ENCODE measurements around the gene MVK.

The MVK gene

DNA sequence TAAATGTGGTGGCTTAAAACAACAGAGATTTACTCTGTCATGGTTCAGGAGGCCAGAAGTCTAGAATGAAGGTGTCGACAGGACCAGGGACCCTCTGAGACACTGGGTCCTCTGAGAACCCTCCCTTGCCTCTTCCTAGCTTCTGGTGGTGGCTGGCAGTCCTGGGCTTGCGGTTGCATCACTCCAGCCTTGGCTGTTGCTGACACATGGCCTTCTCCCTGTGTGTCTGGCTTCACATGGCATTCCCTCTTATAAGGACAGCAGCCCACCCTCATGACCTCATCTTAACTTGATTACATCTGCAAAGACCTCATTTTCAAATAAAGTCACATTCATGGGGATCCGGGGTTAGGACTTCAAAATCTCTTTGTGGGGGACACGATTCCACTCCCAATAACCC is 36.9 kb downstream of the MVK start:
- no peak overlapping the region for H3K27ac Mint-ChIP-seq (ENCODE audit: low read depth)

DNA sequence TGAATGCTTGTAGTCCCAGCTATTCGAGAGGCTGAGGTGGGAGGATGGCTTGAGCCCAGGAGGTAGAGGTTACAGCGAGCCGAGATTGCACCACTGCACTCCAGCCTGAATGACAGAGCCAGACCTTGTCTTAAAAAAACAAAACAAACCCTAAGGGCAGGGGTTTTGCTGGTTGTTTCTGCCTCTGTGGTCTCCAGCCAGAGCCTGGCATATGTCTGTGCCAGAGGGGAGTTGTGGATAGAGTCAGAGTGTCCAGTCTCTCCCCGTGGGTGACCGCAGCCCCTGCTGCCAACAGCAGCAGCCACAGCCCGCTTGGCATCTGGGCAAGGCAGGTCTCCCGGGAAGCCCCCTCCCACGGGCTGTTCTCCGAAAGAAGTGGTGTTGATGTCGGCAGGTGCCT is 37.6 kb downstream of the MVK start:
- no peaks in the 10 kb centered on the region for H3K9me3 Mint-ChIP-seq
- H3K27me3 Mint-ChIP-seq = peaks cover 55% of the 10 kb centered on the region
- no peaks in the 10 kb centered on the region for H3K36me3 Mint-ChIP-seq (ENCODE audit: insufficient read depth)
- H3K4me1 Mint-ChIP-seq = no peaks in the 10 kb centered on the region
- ATAC-seq (replicated peaks; ENCODE audit: extremely low read depth, poor library complexity, severe bottlenecking) (no peak), DNase-seq (ENCODE audit: low spot score in 2 of 2) (no peak)
- H3K4me3 Mint-ChIP-seq = no peak overlapping the region
- no peak overlapping the region for H3K27ac Mint-ChIP-seq (ENCODE audit: low read depth)

More for the DNA sequence above, 36.9 kb downstream of the MVK start:
- Mint-ChIP-seq H3K4me1 (no peaks in the 10 kb centered on the region), H3K4me3 (no peak overlapping the region), H3K36me3 (ENCODE audit: insufficient read depth) (no peaks in the 10 kb centered on the region), H3K9me3 (no peaks in the 10 kb centered on the region), H3K27me3 (peaks cover 48% of the 10 kb centered on the region)
- ATAC-seq (replicated peaks; ENCODE audit: extremely low read depth, poor library complexity, severe bottlenecking) (no peak), DNase-seq (ENCODE audit: low spot score in 2 of 2) (no peak)

DNA sequence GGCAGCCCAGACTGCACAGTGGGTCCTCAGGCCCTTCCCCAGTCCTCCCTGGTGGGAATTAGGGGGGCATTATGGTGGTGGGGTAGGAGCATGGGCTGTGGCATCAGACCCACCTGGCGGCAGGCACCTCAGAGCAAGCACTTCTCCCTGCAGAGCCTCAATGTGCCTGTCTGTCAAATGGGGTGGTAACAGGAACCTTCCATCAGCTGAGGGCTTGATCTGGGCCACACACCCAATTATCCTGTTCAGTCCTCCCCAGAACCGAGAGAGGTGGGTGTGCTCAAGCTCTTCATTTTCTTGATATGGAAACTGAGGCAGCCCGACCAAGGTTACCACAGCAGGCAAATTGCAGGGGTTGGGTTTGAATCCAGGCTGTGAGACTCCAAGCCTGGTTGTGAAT is 38.4 kb downstream of the MVK start:
- H3K36me3 Mint-ChIP-seq (ENCODE audit: insufficient read depth) = no peaks in the 10 kb centered on the region
- H3K9me3 Mint-ChIP-seq = no peaks in the 10 kb centered on the region
- DNase-seq (ENCODE audit: low spot score in 2 of 2) (no peak), ATAC-seq (replicated peaks; ENCODE audit: extremely low read depth, poor library complexity, severe bottlenecking) (no peak)
- no peak overlapping the region for H3K4me3 Mint-ChIP-seq
- no peak overlapping the region for H3K27ac Mint-ChIP-seq (ENCODE audit: low read depth)
- no peaks in the 10 kb centered on the region for H3K4me1 Mint-ChIP-seq
- peaks cover 63% of the 10 kb centered on the region for H3K27me3 Mint-ChIP-seq

- no peak overlapping the region for H3K4me3 Mint-ChIP-seq
- no peaks in the 10 kb centered on the region for H3K36me3 Mint-ChIP-seq (ENCODE audit: insufficient read depth)
- ATAC-seq (replicated peaks; ENCODE audit: extremely low read depth, poor library complexity, severe bottlenecking) (no peak), DNase-seq (ENCODE audit: low spot score in 2 of 2) (no peak)
- H3K27ac Mint-ChIP-seq (ENCODE audit: low read depth) = no peak overlapping the region
- H3K4me1 Mint-ChIP-seq = no peaks in the 10 kb centered on the region
- peaks cover 64% of the 10 kb centered on the region for H3K27me3 Mint-ChIP-seq
- H3K9me3 Mint-ChIP-seq = no peaks in the 10 kb centered on the region
Observed at GRCh38 chr12:109612975-109613502, 39.4 kb downstream of the MVK start.

GRCh38 chr12:109613649-109614455 is 40.3 kb downstream of the MVK start:
- Mint-ChIP-seq H3K4me3 (no peak overlapping the region), H3K27ac (ENCODE audit: low read depth) (no peak overlapping the region), H3K36me3 (ENCODE audit: insufficient read depth) (no peaks in the 10 kb centered on the region), H3K27me3 (peaks cover 64% of the 10 kb centered on the region), H3K4me1 (no peaks in the 10 kb centered on the region), H3K9me3 (no peaks in the 10 kb centered on the region)
- DNase-seq (ENCODE audit: low spot score in 2 of 2) (no peak), ATAC-seq (replicated peaks; ENCODE audit: extremely low read depth, poor library complexity, severe bottlenecking) (no peak)

DNA sequence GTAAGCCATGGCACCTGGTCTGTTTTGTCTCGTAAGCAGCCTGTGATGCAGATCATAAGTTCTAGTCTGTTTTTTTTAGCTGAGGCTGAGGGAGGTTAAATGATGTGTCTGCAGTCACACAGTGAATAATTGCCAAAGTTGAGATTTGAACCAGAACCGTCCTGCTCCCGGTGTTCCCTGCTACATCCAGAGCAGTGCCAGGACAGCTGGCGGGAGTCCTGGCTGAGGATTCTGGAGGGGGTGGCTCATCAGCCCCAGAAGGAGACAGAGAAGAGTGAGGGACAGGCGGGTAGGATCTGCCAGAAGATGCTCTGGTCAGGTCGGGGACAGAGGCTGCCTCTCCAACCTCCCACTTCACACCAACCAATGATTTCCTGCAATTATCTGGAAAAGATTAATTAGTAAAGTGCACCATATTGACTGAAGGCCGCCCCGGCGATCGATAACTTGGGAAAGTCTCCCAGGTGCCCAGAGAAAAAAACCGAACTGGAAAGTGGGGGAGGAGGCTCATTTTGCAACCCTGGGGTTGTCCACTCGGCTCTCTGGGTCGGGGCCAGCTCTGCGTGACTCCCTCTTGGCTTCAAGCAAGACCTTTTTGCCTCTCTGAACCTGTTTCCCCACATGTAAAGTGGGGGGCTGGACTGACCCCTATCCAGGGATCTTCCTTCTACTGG is 42.1 kb downstream of the MVK start:
- Mint-ChIP-seq H3K9me3 (no peaks in the 10 kb centered on the region), H3K27ac (ENCODE audit: low read depth) (no peak overlapping the region), H3K4me1 (no peaks in the 10 kb centered on the region), H3K27me3 (peaks cover 62% of the 10 kb centered on the region), H3K36me3 (ENCODE audit: insufficient read depth) (no peaks in the 10 kb centered on the region), H3K4me3 (no peak overlapping the region)
- DNase-seq (ENCODE audit: low spot score in 2 of 2) = no peak
- no peak for ATAC-seq (replicated peaks; ENCODE audit: extremely low read depth, poor library complexity, severe bottlenecking)

DNA sequence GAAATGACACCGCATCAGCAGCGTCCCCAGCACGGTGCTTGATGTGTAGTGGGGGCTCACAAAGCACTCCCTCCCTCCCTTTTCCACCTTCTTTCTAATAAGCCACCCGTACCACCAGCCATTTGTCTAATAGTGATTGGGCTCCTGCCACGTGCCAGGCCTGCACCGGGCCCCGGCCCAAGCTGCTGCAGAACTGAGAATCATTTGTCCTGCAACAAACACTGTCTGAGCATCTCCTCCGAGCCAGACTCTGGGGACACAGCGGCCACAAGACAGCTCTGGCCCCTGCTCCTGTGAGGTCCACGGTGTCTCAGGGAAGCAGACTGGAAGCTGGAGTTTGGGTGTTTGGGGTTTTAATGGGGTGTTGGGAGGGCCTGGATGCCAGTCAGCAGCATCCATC is 43.9 kb downstream of the MVK start:
- H3K27me3 Mint-ChIP-seq = peaks cover 55% of the 10 kb centered on the region

DNA sequence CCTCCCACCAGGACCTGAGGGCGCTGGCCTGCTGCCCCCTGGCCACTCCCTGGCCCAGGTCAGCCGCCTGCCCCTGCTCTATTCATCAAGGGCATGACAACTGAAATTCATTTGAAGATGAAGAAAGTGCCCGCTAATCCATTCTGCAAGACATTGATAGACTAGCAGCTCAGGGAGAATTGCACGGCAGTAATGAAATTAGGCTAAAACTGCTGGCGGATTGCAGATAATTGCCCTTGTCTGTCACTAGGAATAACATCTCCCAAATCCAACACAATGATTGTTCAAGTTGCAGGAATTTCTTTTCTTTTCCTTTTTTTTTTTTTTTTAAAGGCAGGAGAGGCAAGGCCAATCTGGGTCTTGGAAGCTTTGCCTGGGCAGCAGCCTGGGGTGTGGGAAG is 44.5 kb downstream of the MVK start:
- Mint-ChIP-seq H3K9me3 (no peaks in the 10 kb centered on the region), H3K36me3 (ENCODE audit: insufficient read depth) (no peaks in the 10 kb centered on the region), H3K4me3 (no peak overlapping the region)

More for the DNA sequence above, 43.9 kb downstream of the MVK start:
- Mint-ChIP-seq H3K4me3 (no peak overlapping the region), H3K36me3 (ENCODE audit: insufficient read depth) (no peaks in the 10 kb centered on the region), H3K4me1 (peaks cover 5% of the 10 kb centered on the region), H3K9me3 (no peaks in the 10 kb centered on the region), H3K27ac (ENCODE audit: low read depth) (peak overlapping the region; percentile 75)
- DNase-seq (ENCODE audit: low spot score in 2 of 2) = no peak
- no peak for ATAC-seq (replicated peaks; ENCODE audit: extremely low read depth, poor library complexity, severe bottlenecking)

GRCh38 chr12:109619002-109619604 is 45.5 kb downstream of the MVK start:
- DNase-seq (ENCODE audit: low spot score in 2 of 2) = no peak
- H3K27ac Mint-ChIP-seq (ENCODE audit: low read depth) = no peak overlapping the region
- H3K9me3 Mint-ChIP-seq = no peaks in the 10 kb centered on the region
- no peaks in the 10 kb centered on the region for H3K36me3 Mint-ChIP-seq (ENCODE audit: insufficient read depth)
- peaks cover 5% of the 10 kb centered on the region for H3K4me1 Mint-ChIP-seq
- no peak for ATAC-seq (replicated peaks; ENCODE audit: extremely low read depth, poor library complexity, severe bottlenecking)
- H3K27me3 Mint-ChIP-seq = peaks cover 50% of the 10 kb centered on the region
- no peak overlapping the region for H3K4me3 Mint-ChIP-seq

More for the DNA sequence above, 44.5 kb downstream of the MVK start:
- no peak for DNase-seq (ENCODE audit: low spot score in 2 of 2)
- no peak for ATAC-seq (replicated peaks; ENCODE audit: extremely low read depth, poor library complexity, severe bottlenecking)
- no peak overlapping the region for H3K27ac Mint-ChIP-seq (ENCODE audit: low read depth)
- peaks cover 58% of the 10 kb centered on the region for H3K27me3 Mint-ChIP-seq
- peaks cover 5% of the 10 kb centered on the region for H3K4me1 Mint-ChIP-seq

DNA sequence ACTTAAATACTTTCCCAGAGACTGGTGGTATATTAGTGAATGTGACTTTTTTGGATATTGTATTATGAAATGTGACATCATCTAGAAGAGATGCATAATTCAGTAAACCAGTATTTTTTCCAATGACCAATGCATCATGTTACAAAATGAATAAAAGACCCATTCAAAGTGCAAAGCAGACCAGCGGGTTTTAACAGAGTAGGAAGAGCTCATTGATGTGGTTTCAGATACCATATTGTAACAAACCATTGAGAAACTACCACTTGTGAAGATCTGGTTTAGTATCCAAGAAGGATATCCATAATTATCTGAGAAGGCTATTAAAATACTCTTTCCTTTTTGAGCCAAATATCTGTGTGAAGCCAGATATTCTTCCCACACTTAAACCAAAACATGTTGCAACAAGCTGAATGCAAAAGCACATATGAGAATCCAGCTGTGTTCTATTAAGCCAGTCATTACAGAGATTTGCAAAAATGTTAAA is 47.7 kb downstream of the MVK start:
- peaks cover 45% of the 10 kb centered on the region for H3K27me3 Mint-ChIP-seq
- H3K4me1 Mint-ChIP-seq = peaks cover 5% of the 10 kb centered on the region
- ATAC-seq (replicated peaks; ENCODE audit: extremely low read depth, poor library complexity, severe bottlenecking) (no peak), DNase-seq (ENCODE audit: low spot score in 2 of 2) (no peak)
- peaks cover 2% of the 10 kb centered on the region for H3K36me3 Mint-ChIP-seq (ENCODE audit: insufficient read depth)
- no peak overlapping the region for H3K27ac Mint-ChIP-seq (ENCODE audit: low read depth)
- H3K9me3 Mint-ChIP-seq = no peaks in the 10 kb centered on the region
- H3K4me3 Mint-ChIP-seq = no peak overlapping the region

GRCh38 chr12:109621901-109622364 is 48.3 kb downstream of the MVK start:
- Mint-ChIP-seq H3K27me3 (peaks cover 45% of the 10 kb centered on the region), H3K4me1 (peaks cover 5% of the 10 kb centered on the region), H3K4me3 (no peak overlapping the region), H3K36me3 (ENCODE audit: insufficient read depth) (peaks cover 2% of the 10 kb centered on the region), H3K27ac (ENCODE audit: low read depth) (no peak overlapping the region), H3K9me3 (no peaks in the 10 kb centered on the region)
- ATAC-seq (replicated peaks; ENCODE audit: extremely low read depth, poor library complexity, severe bottlenecking) (no peak), DNase-seq (ENCODE audit: low spot score in 2 of 2) (no peak)

DNA sequence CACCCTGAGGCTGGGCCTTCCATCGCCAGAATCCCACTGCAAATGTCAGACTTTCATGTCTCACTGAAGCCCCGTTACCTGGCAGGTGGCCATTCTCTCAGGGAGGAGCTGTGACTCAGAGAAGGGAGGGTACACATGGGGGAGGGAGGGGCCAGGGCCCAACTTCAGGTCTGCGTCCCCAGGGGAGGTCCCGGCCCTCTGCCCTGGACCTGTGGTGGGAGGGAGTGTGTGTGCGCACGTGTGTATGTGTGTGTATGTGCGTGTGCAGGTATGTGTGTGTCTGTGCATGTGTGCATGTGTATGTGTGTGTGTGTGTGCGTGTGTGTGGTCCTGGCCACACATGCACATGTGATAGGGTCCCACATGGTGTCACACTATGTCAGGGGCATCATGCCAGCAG is 50.9 kb downstream of the MVK start:
- H3K27ac Mint-ChIP-seq (ENCODE audit: low read depth) = no peak overlapping the region
- peaks cover 5% of the 10 kb centered on the region for H3K4me1 Mint-ChIP-seq
- H3K9me3 Mint-ChIP-seq = no peaks in the 10 kb centered on the region
- peaks cover 68% of the 10 kb centered on the region for H3K27me3 Mint-ChIP-seq
- ATAC-seq (replicated peaks; ENCODE audit: extremely low read depth, poor library complexity, severe bottlenecking) (no peak), DNase-seq (ENCODE audit: low spot score in 2 of 2) (no peak)
- H3K4me3 Mint-ChIP-seq = no peak overlapping the region
- peaks cover 2% of the 10 kb centered on the region for H3K36me3 Mint-ChIP-seq (ENCODE audit: insufficient read depth)

Data from central memory CD8-positive, alpha-beta T cell (primary cell).